ENCODE data around the gene INCENP.
"Not testable (repeated sequence)": the region's sequence is repeated elsewhere in the genome, so short reads cannot be mapped to it uniquely, and the experiment has no call there.

The INCENP gene

DNA sequence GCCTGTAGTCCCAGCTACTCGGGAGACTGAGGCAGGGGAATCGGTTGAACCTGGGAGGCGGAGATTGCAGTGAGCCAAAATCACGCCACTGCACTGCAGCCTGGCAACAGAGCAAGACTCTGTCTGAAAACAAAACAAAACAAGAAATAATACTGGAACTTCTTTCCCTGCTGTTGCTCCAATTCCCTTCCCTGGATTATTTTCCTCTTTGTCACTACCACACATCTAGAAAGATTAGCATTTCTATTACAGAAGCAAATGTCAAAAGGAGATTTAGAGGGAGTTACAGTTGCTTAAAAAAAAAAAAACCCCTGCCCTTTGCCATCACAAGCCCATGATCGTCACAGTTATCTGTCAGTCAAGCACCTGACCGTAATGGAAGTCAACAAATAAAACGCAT, 48.5 kb downstream of the INCENP start:
- no peak for DNase-seq

DNA sequence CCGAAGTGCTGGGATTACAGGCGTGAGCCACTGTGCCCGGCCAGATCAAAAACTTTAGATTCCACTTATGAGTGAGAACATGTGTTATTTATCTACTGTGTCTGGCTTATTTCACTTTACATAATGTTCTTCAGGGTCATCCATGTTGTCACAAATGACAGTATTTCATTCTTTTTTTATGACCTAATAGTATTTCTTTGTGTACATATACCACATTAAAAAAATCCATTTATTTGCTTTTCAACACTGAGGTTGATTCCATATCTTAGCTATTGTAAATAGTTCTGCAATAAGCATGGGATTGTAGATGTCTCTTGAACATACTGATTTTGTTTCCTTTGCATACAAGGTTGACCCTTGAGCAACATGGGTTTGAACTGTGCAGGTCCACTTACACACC, 53.0 kb downstream of the INCENP start:
- DNase-seq: no peak

GRCh38 chr11:62179995-62180394, 56.2 kb downstream of the INCENP start:
- DNase-seq: no peak

DNA sequence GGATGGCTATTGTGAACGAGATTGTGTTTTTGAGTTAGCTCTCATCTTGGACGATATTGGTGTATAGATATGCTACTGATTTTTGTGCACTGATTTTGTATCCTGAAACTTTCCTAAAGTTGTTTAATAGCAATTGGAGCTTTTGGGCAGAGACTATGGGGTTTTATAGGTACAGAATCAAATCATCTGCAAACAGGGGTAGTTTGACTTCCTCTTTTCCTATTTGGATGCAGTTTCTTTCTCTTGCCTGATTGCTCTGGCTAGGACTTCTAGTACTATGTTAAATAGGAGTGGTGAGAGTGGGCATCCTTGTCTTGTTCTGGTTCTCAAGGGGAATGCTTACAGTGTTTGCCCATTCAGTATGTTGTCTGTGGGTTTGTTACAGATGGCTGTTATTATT, 57.3 kb downstream of the INCENP start:
- DNase-seq: no peak

DNA sequence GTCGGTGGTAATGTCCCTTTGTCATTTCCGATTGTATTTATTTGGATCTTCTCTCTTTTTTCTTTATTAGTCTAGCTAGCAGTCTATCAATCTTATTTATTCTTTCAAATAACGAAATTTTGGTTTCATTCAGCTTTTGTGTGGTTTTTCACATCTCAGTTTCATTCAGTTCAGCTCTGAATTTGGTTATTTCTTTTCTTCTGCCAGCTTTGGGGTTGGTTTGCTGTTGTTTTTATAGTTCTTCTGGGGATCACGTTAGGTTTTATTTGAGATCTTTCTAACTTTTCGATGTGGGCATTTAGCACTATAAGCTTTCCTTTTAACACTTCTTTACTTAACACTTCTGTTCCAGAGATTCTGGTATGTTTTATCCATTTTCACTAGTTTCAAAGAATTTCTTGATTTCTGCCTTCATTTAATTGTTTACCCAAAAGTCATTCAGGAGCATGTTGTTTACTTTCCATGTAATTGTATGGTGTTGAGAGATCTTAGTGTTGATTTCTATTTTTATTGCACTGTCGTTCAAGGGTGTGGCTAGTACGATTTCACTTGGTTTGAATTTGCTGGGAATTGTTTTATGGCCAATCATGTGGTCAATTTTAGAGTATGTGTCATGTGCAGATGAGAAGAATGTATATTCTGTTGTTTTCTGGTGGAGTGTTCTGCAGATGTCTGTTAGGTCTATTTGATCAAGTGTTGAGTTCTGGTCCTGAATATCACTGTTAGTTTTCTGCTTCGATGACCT, 58.5 kb downstream of the INCENP start:
- no peak for DNase-seq

DNA sequence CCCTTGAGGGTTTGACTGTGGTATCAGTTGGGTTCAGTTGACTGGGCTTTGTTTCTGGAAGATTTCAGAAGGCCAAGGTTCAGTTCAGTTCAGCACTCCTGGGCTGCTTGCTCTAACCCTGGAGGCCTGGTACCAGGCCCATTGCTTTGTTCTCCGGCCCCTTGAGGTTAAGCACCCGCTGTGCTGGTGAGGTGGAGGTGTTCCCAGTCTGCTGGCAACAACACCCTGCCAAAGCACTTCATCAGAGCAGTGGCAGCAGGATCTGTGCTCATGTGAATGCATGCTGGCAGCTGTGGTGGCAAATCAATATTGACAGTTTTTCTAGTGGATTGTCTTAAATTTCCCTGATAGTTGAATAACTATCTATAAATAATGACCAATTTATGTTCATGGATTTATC, 62.4 kb downstream of the INCENP start:
- no peak for DNase-seq

DNA sequence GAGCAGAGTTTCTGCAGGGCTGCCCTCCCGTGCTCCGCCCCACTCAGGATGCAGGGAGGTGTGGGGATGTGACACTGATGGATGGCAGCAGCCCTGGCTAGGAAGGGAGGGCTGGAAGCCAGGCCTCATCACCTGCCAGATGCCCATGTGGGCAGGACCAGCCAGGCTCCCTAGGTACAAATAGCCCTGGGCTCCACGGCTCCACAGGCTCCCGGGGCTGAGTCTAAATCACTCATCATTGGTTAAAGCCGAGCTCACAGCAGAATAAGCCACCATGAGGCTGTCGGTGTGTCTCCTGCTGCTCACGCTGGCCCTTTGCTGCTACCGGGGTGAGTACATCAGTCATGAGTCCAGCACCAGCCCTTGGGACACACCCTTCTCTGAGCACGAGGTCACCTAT, 66.2 kb downstream of the INCENP start, which contains the start of gene SCGB1D1:
Gene SCGB1D1 (plus strand): TSS at position 206 of the 400 bp plus-strand sequence. CDS start 69 bp downstream, at position 275.
- DNase-seq: no peak

DNA sequence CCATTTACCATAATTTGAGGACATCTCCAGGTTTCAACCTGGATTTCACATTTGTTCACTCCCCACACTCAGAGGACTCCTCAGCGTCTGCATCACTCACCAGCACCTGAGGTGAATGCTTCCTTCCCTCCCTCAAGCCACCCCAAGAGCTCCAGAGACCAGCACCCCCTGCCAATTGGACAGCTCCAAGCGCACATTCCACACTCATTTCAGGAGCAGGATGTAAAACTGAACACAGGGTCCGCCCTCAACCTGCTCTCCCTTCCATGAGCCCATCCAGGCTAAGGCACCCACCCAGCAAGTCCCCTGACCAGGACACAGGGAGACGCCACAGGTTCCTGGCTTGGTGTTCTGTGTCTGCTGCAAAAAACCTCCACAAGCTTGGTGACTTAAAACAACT, 70.1 kb downstream of the INCENP start:
- DNase-seq: no peak

GRCh38 chr11:62195010-62195409, 71.2 kb downstream of the INCENP start:
- DNase-seq: not testable (repeated sequence)

GRCh38 chr11:62195945-62196344, 72.1 kb downstream of the INCENP start:
- no peak for DNase-seq

DNA sequence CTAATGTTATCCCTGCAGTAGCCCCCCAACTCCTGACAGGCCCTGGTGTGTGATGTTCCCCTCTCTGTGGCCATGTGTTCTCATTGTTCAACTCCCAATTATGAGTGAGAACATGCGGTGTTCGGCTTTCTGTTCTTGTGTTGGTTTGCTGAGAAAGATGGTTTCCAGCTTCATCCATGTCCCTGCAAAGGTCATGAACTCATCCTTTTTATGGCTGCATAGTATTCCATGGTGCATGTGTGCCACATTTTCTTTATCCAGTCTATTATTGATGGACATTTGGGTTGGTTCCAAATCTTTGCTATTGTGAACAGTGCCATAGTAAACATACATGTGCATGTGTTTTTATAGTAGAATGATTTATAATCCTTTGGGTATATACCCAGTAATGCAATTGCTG, 73.6 kb downstream of the INCENP start:
- not testable (repeated sequence) for DNase-seq

- no peak for DNase-seq
These were observed 77.6 kb downstream of the INCENP start for GRCh38 chr11:62201376-62201775.
